ENCODE results near the gene MYBPC1. TPM values are rescaled to one million over a fixed set of nuclear protein-coding genes. Genes with fewer than 3 reads are reported as not detected.
A peak's percentile ranks its signal among the peaks of the same experiment; 100 is the strongest.

The MYBPC1 gene
- total and polyA plus RNA-seq, 9 of the 15 experiments (the other 6 are each of a cell fraction or from before 2014, with no cell fraction given), result not detected

GRCh38 chr12:101696251-101697196 lies 101.8 kb downstream of the MYBPC1 start (continued):
- no peak for TF ChIP-seq ZHX1 (conservative IDR thresholded peaks at IDR 0.05; ENCODE audit: low read length)
- no peak for TF ChIP-seq PCBP1 (IDR thresholded peaks at IDR 0.05; ENCODE audit: low read depth, low read length, poor library complexity, severe bottlenecking)
- no peak for TF ChIP-seq ZNF695 (CRISPR knock-in tag; IDR thresholded peaks at IDR 0.05)
- TF ChIP-seq ZNF518B (CRISPR knock-in tag; IDR thresholded peaks at IDR 0.05), result no peak
- peak; percentile 90 for TF ChIP-seq MYNN (IDR thresholded peaks at IDR 0.05)
- TF ChIP-seq MYNN (CRISPR knock-in tag; IDR thresholded peaks at IDR 0.05), result no peak
- TF ChIP-seq CHD7 (IDR thresholded peaks at IDR 0.05; ENCODE audit: low read depth, low read length), result no peak

Measured in K562 (cell line).